Measurements from ENCODE around the gene ALDH9A1.

DNA sequence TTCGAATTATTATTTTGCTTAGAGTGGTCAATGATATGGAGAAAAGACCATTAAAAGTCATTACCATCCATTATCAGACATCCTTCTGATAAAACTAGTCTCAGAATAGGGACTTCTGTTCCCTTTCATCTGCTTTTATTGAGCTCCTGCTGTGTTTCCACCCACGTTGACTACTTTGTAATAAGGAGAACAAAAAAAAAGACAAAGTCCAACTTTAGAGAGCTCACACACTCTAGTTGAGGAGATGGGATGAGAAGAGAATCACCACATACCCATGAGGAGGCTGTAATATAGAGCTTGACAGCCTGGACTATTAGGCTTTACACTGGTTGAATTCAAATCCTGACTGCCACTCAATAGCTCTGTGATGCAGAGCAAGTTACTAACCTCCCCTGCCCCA lies 27.8 kb upstream of the ALDH9A1 start:
- TF ChIP-seq, protein P1, sequence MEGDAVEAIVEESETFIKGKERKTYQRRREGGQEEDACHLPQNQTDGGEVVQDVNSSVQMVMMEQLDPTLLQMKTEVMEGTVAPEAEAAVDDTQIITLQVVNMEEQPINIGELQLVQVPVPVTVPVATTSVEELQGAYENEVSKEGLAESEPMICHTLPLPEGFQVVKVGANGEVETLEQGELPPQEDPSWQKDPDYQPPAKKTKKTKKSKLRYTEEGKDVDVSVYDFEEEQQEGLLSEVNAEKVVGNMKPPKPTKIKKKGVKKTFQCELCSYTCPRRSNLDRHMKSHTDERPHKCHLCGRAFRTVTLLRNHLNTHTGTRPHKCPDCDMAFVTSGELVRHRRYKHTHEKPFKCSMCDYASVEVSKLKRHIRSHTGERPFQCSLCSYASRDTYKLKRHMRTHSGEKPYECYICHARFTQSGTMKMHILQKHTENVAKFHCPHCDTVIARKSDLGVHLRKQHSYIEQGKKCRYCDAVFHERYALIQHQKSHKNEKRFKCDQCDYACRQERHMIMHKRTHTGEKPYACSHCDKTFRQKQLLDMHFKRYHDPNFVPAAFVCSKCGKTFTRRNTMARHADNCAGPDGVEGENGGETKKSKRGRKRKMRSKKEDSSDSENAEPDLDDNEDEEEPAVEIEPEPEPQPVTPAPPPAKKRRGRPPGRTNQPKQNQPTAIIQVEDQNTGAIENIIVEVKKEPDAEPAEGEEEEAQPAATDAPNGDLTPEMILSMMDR (IDR thresholded peaks at IDR 0.05 in 4 of 5, conservative IDR thresholded peaks at IDR 0.05 in 1 of 5) = no peak
- no peak for TF ChIP-seq POLR2A (IDR thresholded peaks at IDR 0.05)
